GM12878 (cell line): Measurements from ENCODE around the gene MTFR1L. TPM values are rescaled to one million over a fixed set of nuclear protein-coding genes. Genes with fewer than 3 reads are reported as not detected.

Experiments used
- ATAC-seq: fragments of 200-7000 bp; cut with Tn5 transposase; 3 replicates; pipeline ENCODE4 v1.9.1; 2020; ENCODE audit warnings: mild to moderate bottlenecking, moderate library complexity
- BruUV-seq: library from RNA; stranded (reverse); fragments of 400-500 nt; replicated peaks from 2 replicates; lab custom pipeline; 2021; lab: Mats Ljungman, UMichigan
- CTCF ChIA-PET: fragments of 300-600 bp; sonication (Branson Sonifier 250); formaldehyde crosslinking; extraction: SDS; loops from one replicate; lab custom pipeline; 2021; ENCODE audit warnings: inconsistent platforms; lab: Yijun Ruan, JAX
- POLR2A ChIA-PET: fragments of 350-600 bp; formaldehyde crosslinking; extraction: SDS; loops from one replicate; lab custom pipeline; 2021; ENCODE audit warnings: inconsistent platforms; lab: Charles Lee
- RAD21 ChIA-PET: fragments of 300-600 bp; sonication (Branson Sonifier 250); formaldehyde crosslinking; loops from one replicate; lab custom pipeline; 2023; ENCODE audit warnings: antibody characterized with exemption; ENCODE audit not compliant: unreplicated experiment; lab: Charles Lee
- SMC1A ChIA-PET: fragments of 300-600 bp; sonication (Branson Sonifier 250); formaldehyde crosslinking; loops from one replicate; lab custom pipeline; 2023; ENCODE audit not compliant: unreplicated experiment, uncharacterized antibody; lab: Charles Lee
- DNase-seq: peaks from one replicate; pipeline ENCODE4 v3.0.0-alpha.2; 2011; ENCODE audit warnings: low read depth, low spot score
- FAIRE-seq: peaks from 3 replicates; lab custom pipeline; 2011; peaks lifted over from hg19 to GRCh38; lab: Jason Lieb, UNC
- H2AFZ ChIP-seq: 2 replicates; pipeline ENCODE4 v1.6.0; 2011; ENCODE audit warnings: low read depth, low read length, control low read depth; ENCODE audit not compliant: control insufficient read depth
- H3K27ac ChIP-seq: 2 replicates; pipeline ENCODE4 v1.5.1; 2011; ENCODE audit warnings: control low read depth; ENCODE audit not compliant: control insufficient read depth, insufficient read depth
- H3K27me3 ChIP-seq, 2 experiments: replicated peaks in 1 of 2; 2 replicates each; pipeline versions ENCODE4 v1.6.0 to v1.6.1; 2011; ENCODE audit warnings: low read length in 1 of 2; ENCODE audit not compliant: control insufficient read depth in 2 of 2, insufficient read depth in 2 of 2
- H3K36me3 ChIP-seq, 2 experiments: 2 replicates each; pipeline ENCODE4 v1.5.1; 2011; ENCODE audit warnings: low read length in 1 of 2; ENCODE audit not compliant: control insufficient read depth in 2 of 2, insufficient read depth in 2 of 2
- H3K4me1 ChIP-seq: 2 replicates; pipeline ENCODE4 v1.6.1; 2011; ENCODE audit warnings: mild to moderate bottlenecking, low read length, moderate library complexity, mixed read lengths; ENCODE audit not compliant: control insufficient read depth, insufficient read depth
- H3K4me2 ChIP-seq: 2 replicates; pipeline ENCODE4 v1.6.0; 2011; ENCODE audit warnings: control low read depth; ENCODE audit not compliant: control insufficient read depth, insufficient read depth
- H3K4me3 ChIP-seq: fragments of 200-600 bp; sonication (generic); 2 replicates; pipeline ENCODE4 v1.5.1; 2016
- H3K79me2 ChIP-seq: 2 replicates; pipeline ENCODE4 v1.6.0; 2011; ENCODE audit warnings: low read length; ENCODE audit not compliant: control insufficient read depth, insufficient read depth
- H3K9ac ChIP-seq: 2 replicates; pipeline ENCODE4 v1.8.0; 2011; ENCODE audit warnings: low read length, control low read depth, mixed read lengths; ENCODE audit not compliant: control insufficient read depth, insufficient read depth
- H3K9me3 ChIP-seq: replicated peaks from 3 replicates; pipeline ENCODE4 v1.5.1; 2011; ENCODE audit warnings: mild to moderate bottlenecking, low read length; ENCODE audit not compliant: control insufficient read depth, insufficient read depth
- H4K20me1 ChIP-seq: 2 replicates; pipeline ENCODE4 v1.6.0; 2011; ENCODE audit not compliant: control insufficient read depth, insufficient read depth
- BHLHE40 ChIP-seq, 2 experiments: fragments of 450-650 bp in 1 of 2; IDR thresholded peaks; 2 replicates each; pipeline ENCODE4 v1.6.1; 2011 to 2017; ENCODE audit warnings: low read depth in 2 of 2, borderline replicate concordance in 1 of 2, improper control_type of control experiment in 1 of 2, low read length in 1 of 2, mild to moderate bottlenecking in 1 of 2
- CHD4 ChIP-seq: fragments of 200-600 bp; sonication (generic); IDR thresholded peaks from 2 replicates; pipeline ENCODE4 v1.6.1; 2016; ENCODE audit warnings: mild to moderate bottlenecking
- ESRRA ChIP-seq: IDR thresholded peaks from 2 replicates; pipeline ENCODE4 v1.6.1; 2012; ENCODE audit warnings: mild to moderate bottlenecking, low read length, improper control_type of control experiment
- JUNB ChIP-seq: IDR thresholded peaks from 2 replicates; pipeline ENCODE4 v1.6.1; 2016; ENCODE audit warnings: antibody characterized with exemption, mild to moderate bottlenecking
- LARP7 ChIP-seq: fragments of 450-650 bp; IDR thresholded peaks from 2 replicates; pipeline ENCODE4 v1.6.1; 2017; ENCODE audit warnings: mild to moderate bottlenecking
- RUNX3 ChIP-seq: IDR thresholded peaks from 2 replicates; pipeline ENCODE4 v1.6.1; 2012; ENCODE audit warnings: low read length, inconsistent platforms
- TCF7 ChIP-seq: IDR thresholded peaks from 2 replicates; pipeline ENCODE4 v1.6.1; 2014; ENCODE audit warnings: antibody characterized with exemption, borderline replicate concordance
- ZNF622 ChIP-seq: fragments of 450-650 bp; IDR thresholded peaks from 2 replicates; pipeline ENCODE4 v1.6.1; 2017; ENCODE audit warnings: mild to moderate bottlenecking, inconsistent platforms
- WGBS: methylation state at CpG from one replicate; pipeline ENCODE4 v1.1.6; 2016; ENCODE audit warnings: low lambda C conversion rate; ENCODE audit not compliant: insufficient replicate concordance, insufficient coverage; ENCODE audit errors: missing lambda C conversion rate; 5-methylcytosine and 5-hydroxymethylcytosine counted together
- in situ Hi-C: fragments of 300-500 bp; cut with MboI; formaldehyde crosslinking; loops from 9 replicates; pipeline ENCODE4 v1.14.3; 2018; ENCODE audit warnings: mixed read lengths
- intact Hi-C: fragments of 100-400 bp; cut with micrococcal nuclease; formaldehyde crosslinking; loops from one replicate; pipeline ENCODE4 v1.14.2; 2022; ENCODE audit not compliant: unreplicated experiment
- polyA plus RNA-seq, 11 experiments: library from polyadenylated mRNA; depleted of rRNA in 4 of 11; unstranded in 6 of 11; stranded (reverse) in 5 of 11; fragments of >200 nt; fragmentation: Nextera tagmentation in 4 of 11; fragmentation: Illumina TruSeq in 1 of 11; extraction: Ambion mirVana in 4 of 11; extraction: Trizol in 1 of 11; gene quantifications; 1 replicate in 1 of 11; 2 replicates in 10 of 11; pipeline versions ENCODE4 v1.2.1 to v1.2.3, GENCODE V29; 2011 to 2016; ENCODE audit warnings: inconsistent platforms in 2 of 11, missing spikeins in 2 of 11, low read depth in 1 of 11
- total RNA-seq, 4 experiments: library from RNA; depleted of rRNA in 3 of 4; stranded (reverse); fragments of >200 nt in 3 of 4; fragmentation: Illumina TruSeq in 1 of 4; extraction: Trizol in 1 of 4; gene quantifications; 2 replicates each; pipeline versions ENCODE4 v1.2.1 to v1.2.3, GENCODE V29; 2013 to 2021
- TF ChIP-seq, protein P1 (sequence below): fragments of 450-650 bp; IDR thresholded peaks from 2 replicates; pipeline ENCODE4 v1.6.1; 2014; ENCODE audit warnings: mild to moderate bottlenecking
- TF ChIP-seq, protein P2 (sequence below): fragments of 450-650 bp; IDR thresholded peaks from 2 replicates; pipeline ENCODE4 v1.6.1; 2016; ENCODE audit warnings: mild to moderate bottlenecking
- TF ChIP-seq, protein P3 (sequence below): fragments of 450-650 bp; IDR thresholded peaks from 2 replicates; pipeline ENCODE4 v1.6.1; 2017; ENCODE audit warnings: mild to moderate bottlenecking, moderate library complexity

The MTFR1L gene
- total and polyA plus RNA-seq, 10 of the 15 experiments (the other 5 are each of a cell fraction or from before 2014, with no cell fraction given) = 16.9 to 44.2 (median 30.3) TPM

DNA sequence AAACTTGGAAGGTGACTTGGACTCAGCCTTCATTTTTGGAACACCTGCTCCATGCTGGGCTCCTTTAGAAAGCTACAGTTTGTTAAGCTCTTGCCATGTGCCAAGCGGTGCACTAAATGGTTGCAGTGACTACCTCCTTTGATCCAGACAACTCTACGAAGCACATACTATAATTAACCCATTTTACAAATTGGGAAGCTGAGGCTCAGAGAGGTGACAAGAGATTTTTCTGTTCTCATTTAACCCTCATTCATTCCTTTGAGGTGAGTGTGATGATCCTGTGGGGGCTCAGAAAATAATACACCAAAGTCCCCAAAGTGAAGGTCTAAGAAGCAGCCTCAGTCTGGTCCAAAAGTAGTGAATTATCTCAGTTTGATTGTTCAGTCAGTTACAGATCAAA is 57.4 kb downstream of the MTFR1L start:
- ChIA-PET POLR2A (interaction anchor here (3.6 kb wide), 1 partner anchor 27 kb away, joined by 26 read pairs; no protein-coding TSS in a partner anchor), CTCF (interaction anchor here (1.0 to 3.1 kb wide), 3 partner anchors 18 to 120 kb away, joined by 3 to 25 read pairs (median 4); partner anchors contain the start of gene PAFAH2), SMC1A (interaction anchor here (0.7 to 2.7 kb wide), 2 partner anchors 120 to 268 kb away, joined by 3 to 8 read pairs; partner anchors contain the start of gene PAFAH2), RAD21 (interaction anchor here (1.0 kb wide), 1 partner anchor 26 kb away, joined by 3 read pairs; no protein-coding TSS in a partner anchor)
- Histone ChIP-seq H3K4me1 (peaks cover 23% of the 10 kb centered on the region), H3K4me2 (no peak overlapping the region), H3K9ac (no peak overlapping the region), H3K27me3 (no peaks in the 10 kb centered on the region; a peak in 1 of 4 replicates), H3K4me3 (no peak overlapping the region), H3K27ac (no peak overlapping the region), H4K20me1 (no peaks in the 10 kb centered on the region), H3K9me3 (no peaks in the 10 kb centered on the region), H3K79me2 (peaks cover 9% of the 10 kb centered on the region), H2AFZ (no peak overlapping the region), H3K36me3 (no peaks in the 10 kb centered on the region)
- FAIRE-seq = no peak
- ATAC-seq = no peak
- TF ChIP-seq ESRRA (no peak), LARP7 (no peak), ZNF622 (no peak), RUNX3 (no peak), TCF7 (no peak), CHD4 (no peak), JUNB (no peak), BHLHE40 (IDR thresholded peaks at IDR 0.05; ENCODE audit: borderline replicate concordance in 1 of 2, low read depth in 2 of 2, low read length in 1 of 2) (no peak)
- TF ChIP-seq, protein P1, sequence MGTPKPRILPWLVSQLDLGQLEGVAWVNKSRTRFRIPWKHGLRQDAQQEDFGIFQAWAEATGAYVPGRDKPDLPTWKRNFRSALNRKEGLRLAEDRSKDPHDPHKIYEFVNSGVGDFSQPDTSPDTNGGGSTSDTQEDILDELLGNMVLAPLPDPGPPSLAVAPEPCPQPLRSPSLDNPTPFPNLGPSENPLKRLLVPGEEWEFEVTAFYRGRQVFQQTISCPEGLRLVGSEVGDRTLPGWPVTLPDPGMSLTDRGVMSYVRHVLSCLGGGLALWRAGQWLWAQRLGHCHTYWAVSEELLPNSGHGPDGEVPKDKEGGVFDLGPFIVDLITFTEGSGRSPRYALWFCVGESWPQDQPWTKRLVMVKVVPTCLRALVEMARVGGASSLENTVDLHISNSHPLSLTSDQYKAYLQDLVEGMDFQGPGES = no peak
- TF ChIP-seq, protein P2, sequence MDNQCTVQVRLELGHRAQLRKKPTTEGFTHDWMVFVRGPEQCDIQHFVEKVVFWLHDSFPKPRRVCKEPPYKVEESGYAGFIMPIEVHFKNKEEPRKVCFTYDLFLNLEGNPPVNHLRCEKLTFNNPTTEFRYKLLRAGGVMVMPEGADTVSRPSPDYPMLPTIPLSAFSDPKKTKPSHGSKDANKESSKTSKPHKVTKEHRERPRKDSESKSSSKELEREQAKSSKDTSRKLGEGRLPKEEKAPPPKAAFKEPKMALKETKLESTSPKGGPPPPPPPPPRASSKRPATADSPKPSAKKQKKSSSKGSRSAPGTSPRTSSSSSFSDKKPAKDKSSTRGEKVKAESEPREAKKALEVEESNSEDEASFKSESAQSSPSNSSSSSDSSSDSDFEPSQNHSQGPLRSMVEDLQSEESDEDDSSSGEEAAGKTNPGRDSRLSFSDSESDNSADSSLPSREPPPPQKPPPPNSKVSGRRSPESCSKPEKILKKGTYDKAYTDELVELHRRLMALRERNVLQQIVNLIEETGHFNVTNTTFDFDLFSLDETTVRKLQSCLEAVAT = no peak
- TF ChIP-seq, protein P3, sequence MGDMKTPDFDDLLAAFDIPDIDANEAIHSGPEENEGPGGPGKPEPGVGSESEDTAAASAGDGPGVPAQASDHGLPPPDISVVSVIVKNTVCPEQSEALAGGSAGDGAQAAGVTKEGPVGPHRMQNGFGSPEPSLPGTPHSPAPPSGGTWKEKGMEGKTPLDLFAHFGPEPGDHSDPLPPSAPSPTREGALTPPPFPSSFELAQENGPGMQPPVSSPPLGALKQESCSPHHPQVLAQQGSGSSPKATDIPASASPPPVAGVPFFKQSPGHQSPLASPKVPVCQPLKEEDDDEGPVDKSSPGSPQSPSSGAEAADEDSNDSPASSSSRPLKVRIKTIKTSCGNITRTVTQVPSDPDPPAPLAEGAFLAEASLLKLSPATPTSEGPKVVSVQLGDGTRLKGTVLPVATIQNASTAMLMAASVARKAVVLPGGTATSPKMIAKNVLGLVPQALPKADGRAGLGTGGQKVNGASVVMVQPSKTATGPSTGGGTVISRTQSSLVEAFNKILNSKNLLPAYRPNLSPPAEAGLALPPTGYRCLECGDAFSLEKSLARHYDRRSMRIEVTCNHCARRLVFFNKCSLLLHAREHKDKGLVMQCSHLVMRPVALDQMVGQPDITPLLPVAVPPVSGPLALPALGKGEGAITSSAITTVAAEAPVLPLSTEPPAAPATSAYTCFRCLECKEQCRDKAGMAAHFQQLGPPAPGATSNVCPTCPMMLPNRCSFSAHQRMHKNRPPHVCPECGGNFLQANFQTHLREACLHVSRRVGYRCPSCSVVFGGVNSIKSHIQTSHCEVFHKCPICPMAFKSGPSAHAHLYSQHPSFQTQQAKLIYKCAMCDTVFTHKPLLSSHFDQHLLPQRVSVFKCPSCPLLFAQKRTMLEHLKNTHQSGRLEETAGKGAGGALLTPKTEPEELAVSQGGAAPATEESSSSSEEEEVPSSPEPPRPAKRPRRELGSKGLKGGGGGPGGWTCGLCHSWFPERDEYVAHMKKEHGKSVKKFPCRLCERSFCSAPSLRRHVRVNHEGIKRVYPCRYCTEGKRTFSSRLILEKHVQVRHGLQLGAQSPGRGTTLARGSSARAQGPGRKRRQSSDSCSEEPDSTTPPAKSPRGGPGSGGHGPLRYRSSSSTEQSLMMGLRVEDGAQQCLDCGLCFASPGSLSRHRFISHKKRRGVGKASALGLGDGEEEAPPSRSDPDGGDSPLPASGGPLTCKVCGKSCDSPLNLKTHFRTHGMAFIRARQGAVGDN = no peak
- no TSS peak for BruUV-seq
- intact Hi-C loops (no loop called here), in situ Hi-C loops (no loop called here)
- no peak for DNase-seq
- WGBS = 50% methylated on average over 2 of the region's 2 CpGs
